NOMO-1 treated with DMSO at 0.1 percent for 48 hours (cell line): ENCODE data around the gene MAPKAP1.

Source experiments
- DNase-seq: peaks from one replicate; lab custom pipeline; 2025; ENCODE audit not compliant: unreplicated experiment; lab: John Stamatoyannopoulos, UW

MAPKAP1 gene

DNA sequence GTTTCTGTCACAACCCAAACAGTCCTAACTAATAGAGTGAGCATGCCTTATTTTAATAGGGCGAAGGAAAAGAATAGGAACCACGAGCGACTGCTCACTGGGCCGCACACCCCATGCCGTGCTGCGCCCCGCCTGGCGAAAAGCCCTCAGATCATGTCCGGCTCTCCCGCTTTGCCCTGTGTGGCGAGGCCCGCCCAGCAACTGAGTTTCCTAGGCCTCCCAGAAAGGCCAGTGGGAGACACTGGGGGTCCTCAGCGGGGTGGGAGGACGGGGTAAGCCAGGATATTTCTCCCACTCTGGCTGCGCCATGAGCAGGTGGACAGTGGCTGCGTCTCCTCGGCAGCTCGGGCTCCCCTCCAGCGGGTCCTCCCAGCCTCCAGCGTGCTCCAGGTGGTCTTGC lies 307.3 kb downstream of the MAPKAP1 start:
- no peak for DNase-seq

DNA sequence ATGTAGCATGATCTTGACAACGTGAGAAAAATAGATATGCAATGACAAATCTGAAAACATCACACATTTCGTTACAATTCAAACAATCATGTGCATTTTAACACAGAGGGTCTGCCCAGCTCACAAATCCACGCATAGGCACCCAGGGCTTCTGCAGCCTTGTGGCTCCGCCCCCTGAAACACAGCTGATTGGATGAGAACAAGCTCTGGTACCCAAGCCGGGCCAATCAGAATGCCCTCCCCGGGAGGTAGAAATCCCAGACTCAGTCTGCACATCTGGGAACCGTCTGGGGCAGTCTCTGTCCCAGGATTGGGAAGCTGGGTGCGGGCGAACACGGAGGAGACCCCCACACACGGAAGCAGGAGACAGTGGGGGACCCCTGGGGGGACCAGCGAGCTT lies 307.8 kb downstream of the MAPKAP1 start:
- no peak for DNase-seq

DNA sequence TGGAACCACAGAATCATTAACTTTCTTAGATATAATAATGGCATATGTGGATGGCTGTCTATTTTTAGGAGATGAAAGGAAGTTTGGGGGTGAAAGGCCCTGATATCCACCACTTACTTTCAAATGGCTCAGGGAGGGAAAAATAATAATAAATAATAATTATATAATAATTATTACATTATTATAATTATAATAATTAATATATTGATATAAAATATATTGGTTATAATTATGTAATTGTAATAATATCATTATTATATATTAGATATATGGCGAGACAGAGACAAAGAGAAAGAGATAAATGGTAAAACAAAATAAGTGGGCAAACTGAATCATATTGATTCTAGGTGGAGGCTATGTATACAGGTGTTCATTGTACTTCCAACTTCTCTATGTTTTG lies 308.8 kb downstream of the MAPKAP1 start:
- no peak for DNase-seq

DNA sequence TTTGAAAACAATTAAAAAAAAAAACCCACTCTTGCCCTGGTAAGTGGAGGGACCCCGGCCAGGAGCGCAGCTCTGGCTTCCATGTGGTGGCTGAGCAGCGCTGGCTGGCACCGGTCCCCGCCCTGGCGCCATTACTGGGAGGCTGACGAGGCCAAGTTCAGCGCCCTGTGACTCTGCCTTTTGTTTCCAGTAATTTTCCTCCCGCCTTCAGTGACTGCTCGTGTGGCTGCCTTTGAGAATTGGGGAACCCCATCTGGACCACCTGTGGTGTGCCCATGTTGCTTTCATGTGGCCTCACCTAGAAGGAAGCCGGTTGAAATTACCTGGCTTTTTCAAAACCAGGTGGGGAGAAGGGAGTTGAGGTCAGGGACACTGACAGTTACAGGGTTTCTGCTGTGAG lies 309.3 kb downstream of the MAPKAP1 start:
- no peak for DNase-seq

DNA sequence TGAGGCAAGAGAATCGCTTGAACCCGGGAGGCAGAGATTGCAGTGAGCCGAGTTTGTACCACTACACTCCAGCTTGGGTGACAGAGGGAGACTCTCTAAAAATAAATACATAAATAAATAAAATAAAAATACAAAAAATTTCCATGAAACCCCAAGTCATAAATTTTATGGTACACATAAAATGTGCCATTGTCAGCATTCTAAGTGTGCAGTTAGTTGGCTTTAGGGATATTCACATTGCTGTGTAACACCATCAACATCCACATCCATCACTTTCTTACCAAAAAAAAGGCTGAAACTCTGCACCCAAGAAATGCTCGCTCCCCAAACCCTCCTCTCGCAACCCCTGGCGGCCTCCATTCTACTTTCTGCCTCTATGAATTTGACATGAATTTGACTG lies 310.2 kb downstream of the MAPKAP1 start:
- DNase-seq: no peak

DNA sequence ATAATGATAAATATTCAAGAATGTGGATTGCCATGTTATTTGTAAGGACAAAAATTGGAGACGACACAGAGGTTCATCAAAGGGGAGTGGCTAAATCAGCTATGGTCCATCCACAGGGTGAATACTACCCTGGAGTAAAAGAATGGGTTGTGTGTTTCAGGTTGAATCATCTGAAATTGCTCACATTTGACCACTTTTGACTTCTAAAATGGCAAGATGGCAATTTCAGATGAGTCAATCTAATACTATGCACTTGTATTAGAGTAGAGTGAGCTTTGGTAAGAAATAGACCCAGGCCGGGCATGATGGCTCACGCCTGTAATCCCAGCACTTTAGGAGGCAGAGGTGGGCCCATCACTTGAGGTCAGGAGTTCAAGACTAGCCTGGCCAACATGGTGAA lies 313.6 kb downstream of the MAPKAP1 start:
- DNase-seq: no peak

DNA sequence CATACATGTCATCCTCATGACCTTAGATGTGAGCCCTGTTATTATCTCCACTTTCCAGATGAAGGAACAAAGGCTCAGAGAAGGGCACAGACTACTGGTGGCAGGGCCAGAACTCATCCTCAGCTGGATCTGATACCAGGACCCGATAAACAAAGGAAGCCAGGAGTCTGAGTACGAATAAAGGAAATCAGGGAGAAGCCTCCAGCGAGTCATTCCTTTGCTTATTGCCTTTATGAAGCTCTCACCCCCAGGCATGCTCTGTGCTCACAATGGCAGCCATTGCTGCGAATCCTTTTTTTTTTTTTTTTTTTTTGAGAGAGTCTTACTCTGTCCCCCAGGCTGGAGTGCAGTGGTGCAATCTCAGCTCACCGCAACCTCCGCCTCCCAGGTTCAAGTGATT lies 315.3 kb downstream of the MAPKAP1 start:
- no peak for DNase-seq

DNA sequence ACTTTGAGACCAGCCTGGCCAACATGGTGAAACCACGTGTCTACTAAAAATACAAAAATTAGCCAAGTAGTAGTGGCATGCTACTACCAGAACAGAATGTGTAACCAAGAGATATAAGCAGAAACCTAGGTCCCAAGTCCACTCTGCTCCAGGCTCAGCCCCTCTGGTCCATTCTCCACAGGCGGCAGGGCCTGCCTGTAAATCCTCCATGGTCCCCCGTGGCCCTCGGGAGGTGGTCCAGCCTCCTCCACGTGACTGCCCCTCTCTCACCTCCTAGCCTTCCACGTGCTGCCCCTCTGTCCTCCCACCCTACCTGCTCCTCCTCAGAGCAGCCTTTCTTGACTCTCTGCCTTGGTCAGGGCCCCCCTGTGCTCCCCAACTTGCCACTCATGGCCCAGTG lies 318.0 kb downstream of the MAPKAP1 start:
- DNase-seq: no peak

DNA sequence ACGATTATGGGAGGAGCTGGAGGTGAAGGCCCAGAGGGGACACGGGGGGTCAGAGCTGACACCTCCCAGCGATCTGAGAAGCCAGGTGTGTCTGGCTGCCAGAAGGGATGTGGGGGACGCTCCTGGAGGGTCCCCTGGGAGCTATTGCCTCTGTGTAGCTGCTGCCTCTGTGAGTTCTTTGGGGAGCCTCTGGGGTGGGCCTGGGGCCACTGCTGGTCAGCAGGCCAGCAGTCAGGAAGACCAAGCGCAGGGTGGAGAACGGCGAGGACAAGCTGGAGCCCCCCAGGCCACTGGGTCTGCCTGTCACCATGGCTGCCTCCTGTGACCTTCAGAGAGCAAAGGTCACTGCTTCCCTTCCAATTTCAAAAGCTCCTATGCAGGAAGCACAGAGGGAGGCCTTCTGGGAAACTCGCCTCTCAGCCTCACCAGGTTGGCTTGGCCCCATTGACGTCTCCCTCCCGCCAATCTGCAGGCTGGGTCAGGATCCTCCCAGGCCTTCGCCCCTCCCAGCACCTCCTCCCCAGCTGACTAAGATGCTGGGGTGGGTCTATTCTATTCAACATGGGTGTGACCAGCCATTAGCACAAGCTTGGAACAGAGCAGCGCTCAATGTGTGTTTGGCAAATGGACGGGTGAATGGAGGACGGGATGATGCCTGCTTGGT lies 319.0 kb downstream of the MAPKAP1 start:
- DNase-seq: no peak
